HEK293T (cell line): ENCODE results near the gene EDN1.

ENCODE experiments used
- ARNT ChIP-seq: fragments of 450-650 bp; IDR thresholded peaks from 2 replicates; pipeline ENCODE4 v1.6.1; 2017; ENCODE audit warnings: mild to moderate bottlenecking
- BHLHE40 ChIP-seq: fragments of 450-650 bp; IDR thresholded peaks from 2 replicates; pipeline ENCODE4 v1.6.1; 2016; ENCODE audit warnings: mild to moderate bottlenecking, moderate library complexity, borderline replicate concordance
- CTBP1 ChIP-seq: fragments of 450-650 bp; IDR thresholded peaks from 2 replicates; pipeline ENCODE4 v1.6.1; 2016; ENCODE audit warnings: borderline replicate concordance
- FOXA1 ChIP-seq: fragments of 450-650 bp; IDR thresholded peaks from 2 replicates; pipeline ENCODE4 v1.6.1; 2016; ENCODE audit warnings: mild to moderate bottlenecking
- HDGF ChIP-seq: fragments of 450-650 bp; IDR thresholded peaks from 2 replicates; pipeline ENCODE4 v1.6.1; 2017; ENCODE audit warnings: antibody characterized with exemption, borderline replicate concordance
- PKNOX1 ChIP-seq: fragments of 450-650 bp; IDR thresholded peaks from 2 replicates; pipeline ENCODE4 v1.6.1; 2016
- SP1 ChIP-seq: fragments of 450-650 bp; IDR thresholded peaks from 2 replicates; pipeline ENCODE4 v1.6.1; 2017
- SUZ12 ChIP-seq: fragments of 450-650 bp; IDR thresholded peaks from 2 replicates; pipeline ENCODE4 v1.6.1; 2016; ENCODE audit warnings: mild to moderate bottlenecking
- TARDBP ChIP-seq: fragments of 450-650 bp; IDR thresholded peaks from 2 replicates; pipeline ENCODE4 v1.6.1; 2016

- TF ChIP-seq ARNT (no peak), CTBP1 (no peak), BHLHE40 (no peak), HDGF (no peak), TARDBP (no peak), PKNOX1 (no peak), FOXA1 (no peak), SUZ12 (no peak), SP1 (no peak)
These were observed 39.8 kb upstream of the EDN1 start for GRCh38 chr6:12250383-12250770.
